PFSK-1 (cell line): ENCODE data around the gene MAEA.

ENCODE experiments used
- FOXP2 ChIP-seq: optimal IDR thresholded peaks from 2 replicates; pipeline ENCODE3; 2011; ENCODE audit warnings: borderline replicate concordance, control low read depth, inconsistent platforms; ENCODE audit not compliant: insufficient read depth; ENCODE audit errors: extremely low read length, extremely low read depth
- POLR2AphosphoS5 ChIP-seq: IDR thresholded peaks from 2 replicates; pipeline ENCODE4 v1.6.1; 2012; ENCODE audit warnings: low read depth, mild to moderate bottlenecking, control low read depth, low read length, moderate library complexity
- REST ChIP-seq, 2 experiments: IDR thresholded peaks; 2 replicates each; pipeline versions ENCODE4 v1.6.1 to v1.8.0; 2011 to 2012; ENCODE audit warnings: low read depth in 2 of 2, low read length in 2 of 2, control low read depth in 1 of 2, inconsistent platforms in 1 of 2, mild to moderate bottlenecking in 1 of 2, moderate library complexity in 1 of 2; ENCODE audit not compliant: insufficient read depth in 1 of 2
- SIN3A ChIP-seq: IDR thresholded peaks from 2 replicates; pipeline ENCODE4 v1.6.1; 2012; ENCODE audit warnings: mild to moderate bottlenecking, low read length, moderate library complexity, borderline replicate concordance; ENCODE audit not compliant: insufficient read depth
- TAF1 ChIP-seq: IDR thresholded peaks from 2 replicates; pipeline ENCODE4 v1.6.1; 2012; ENCODE audit warnings: low read length, control low read depth, borderline replicate concordance; ENCODE audit not compliant: insufficient read depth

Gene MAEA

GRCh38 chr4:1258457-1258856 is 31.2 kb upstream of the MAEA start:
- TF ChIP-seq REST (IDR thresholded peaks at IDR 0.05; ENCODE audit: insufficient read depth in 1 of 2, low read depth in 2 of 2, low read length in 2 of 2) = no peak
- no peak for TF ChIP-seq FOXP2
- no peak for TF ChIP-seq POLR2AphosphoS5

- TF ChIP-seq REST (IDR thresholded peaks at IDR 0.05; ENCODE audit: insufficient read depth in 1 of 2, low read depth in 2 of 2, low read length in 2 of 2) = no peak
- TF ChIP-seq TAF1 = no peak
- no peak for TF ChIP-seq POLR2AphosphoS5
- TF ChIP-seq FOXP2 = no peak
- no peak for TF ChIP-seq SIN3A
These were observed 29.7 kb upstream of the MAEA start for GRCh38 chr4:1259966-1260365.

GRCh38 chr4:1260418-1261106 is 29.1 kb upstream of the MAEA start:
- TF ChIP-seq SIN3A = no peak
- TF ChIP-seq FOXP2 = no peak
- TF ChIP-seq TAF1 = no peak
- no peak for TF ChIP-seq POLR2AphosphoS5
- no peak for TF ChIP-seq REST (IDR thresholded peaks at IDR 0.05; ENCODE audit: insufficient read depth in 1 of 2, low read depth in 2 of 2, low read length in 2 of 2)

- no peak for TF ChIP-seq TAF1
- no peak for TF ChIP-seq REST (IDR thresholded peaks at IDR 0.05; ENCODE audit: insufficient read depth in 1 of 2, low read depth in 2 of 2, low read length in 2 of 2)
- no peak for TF ChIP-seq FOXP2
- TF ChIP-seq SIN3A = no peak
- TF ChIP-seq POLR2AphosphoS5 = no peak
These were observed 28.4 kb upstream of the MAEA start for GRCh38 chr4:1261107-1261928.

GRCh38 chr4:1264942-1265341 is 24.7 kb upstream of the MAEA start:
- TF ChIP-seq TAF1 (no peak), SIN3A (no peak), REST (IDR thresholded peaks at IDR 0.05; ENCODE audit: insufficient read depth in 1 of 2, low read depth in 2 of 2, low read length in 2 of 2) (no peak), FOXP2 (no peak), POLR2AphosphoS5 (no peak)
